ENCODE measurements around the gene ATOH8.

Gene ATOH8

GRCh38 chr2:85797921-85798320, 44.1 kb downstream of the ATOH8 start:
- Histone ChIP-seq H3K4me3 (IDR thresholded peaks at IDR 0.05; ENCODE audit: insufficient read depth, low read depth, low read length) (no peak overlapping the region), H4K20me1 (ENCODE audit: insufficient read depth) (no peaks in the 10 kb centered on the region), H2AFZ (ENCODE audit: low read depth) (no peak overlapping the region), H3K79me2 (ENCODE audit: insufficient read depth, low read depth) (no peaks in the 10 kb centered on the region), H3K27ac (no peak overlapping the region), H3K36me3 (ENCODE audit: insufficient read depth) (no peaks in the 10 kb centered on the region), H3K4me2 (no peak overlapping the region), H3K27me3 (ENCODE audit: insufficient read depth, low read depth) (no peaks in the 10 kb centered on the region; the same call in 1 of the 2 replicates), H3K9ac (no peak overlapping the region), H3K4me1 (ENCODE audit: low read depth, poor library complexity, severe bottlenecking) (peaks cover 15% of the 10 kb centered on the region)
- TF ChIP-seq CTCF (conservative IDR thresholded peaks at IDR 0.05; ENCODE audit: low read depth, low read length), result peak; percentile 24; the same call in 1 of the 2 replicates

GRCh38 chr2:85799215-85799956, 45.6 kb downstream of the ATOH8 start:
- H3K4me1 ChIP-seq (ENCODE audit: low read depth, poor library complexity, severe bottlenecking), result peaks cover 17% of the 10 kb centered on the region
- H4K20me1 ChIP-seq (ENCODE audit: insufficient read depth), result no peaks in the 10 kb centered on the region
- H3K4me2 ChIP-seq, result no peak overlapping the region
- no peak overlapping the region for H3K4me3 ChIP-seq (IDR thresholded peaks at IDR 0.05; ENCODE audit: insufficient read depth, low read depth, low read length)
- no peak overlapping the region for H2AFZ ChIP-seq (ENCODE audit: low read depth)
- TF ChIP-seq CTCF (conservative IDR thresholded peaks at IDR 0.05; ENCODE audit: low read depth, low read length), result no peak
- no peak overlapping the region for H3K27ac ChIP-seq
- no peaks in the 10 kb centered on the region for H3K36me3 ChIP-seq (ENCODE audit: insufficient read depth)
- no peaks in the 10 kb centered on the region; the same call in 1 of the 2 replicates for H3K27me3 ChIP-seq (ENCODE audit: insufficient read depth, low read depth)
- H3K79me2 ChIP-seq (ENCODE audit: insufficient read depth, low read depth), result no peaks in the 10 kb centered on the region
- H3K9ac ChIP-seq, result no peak overlapping the region

GRCh38 chr2:85800586-85800985, 46.8 kb downstream of the ATOH8 start:
- no peak overlapping the region for H3K9ac ChIP-seq
- no peaks in the 10 kb centered on the region for H3K36me3 ChIP-seq (ENCODE audit: insufficient read depth)
- H3K27me3 ChIP-seq (ENCODE audit: insufficient read depth, low read depth), result no peaks in the 10 kb centered on the region; the same call in 1 of the 2 replicates
- H4K20me1 ChIP-seq (ENCODE audit: insufficient read depth), result no peaks in the 10 kb centered on the region
- no peak overlapping the region for H3K4me2 ChIP-seq
- TF ChIP-seq CTCF (conservative IDR thresholded peaks at IDR 0.05; ENCODE audit: low read depth, low read length), result no peak
- H2AFZ ChIP-seq (ENCODE audit: low read depth), result no peak overlapping the region
- H3K27ac ChIP-seq, result no peak overlapping the region
- no peak overlapping the region for H3K4me3 ChIP-seq (IDR thresholded peaks at IDR 0.05; ENCODE audit: insufficient read depth, low read depth, low read length)
- H3K79me2 ChIP-seq (ENCODE audit: insufficient read depth, low read depth), result no peaks in the 10 kb centered on the region
- peaks cover 20% of the 10 kb centered on the region for H3K4me1 ChIP-seq (ENCODE audit: low read depth, poor library complexity, severe bottlenecking)

GRCh38 chr2:85801871-85802270, 48.1 kb downstream of the ATOH8 start:
- Histone ChIP-seq H3K9ac (no peak overlapping the region), H3K4me3 (IDR thresholded peaks at IDR 0.05; ENCODE audit: insufficient read depth, low read depth, low read length) (no peak overlapping the region), H4K20me1 (ENCODE audit: insufficient read depth) (no peaks in the 10 kb centered on the region), H3K4me2 (no peak overlapping the region), H3K79me2 (ENCODE audit: insufficient read depth, low read depth) (no peaks in the 10 kb centered on the region), H2AFZ (ENCODE audit: low read depth) (no peak overlapping the region), H3K36me3 (ENCODE audit: insufficient read depth) (no peaks in the 10 kb centered on the region), H3K4me1 (ENCODE audit: low read depth, poor library complexity, severe bottlenecking) (peaks cover 20% of the 10 kb centered on the region), H3K27ac (no peak overlapping the region), H3K27me3 (ENCODE audit: insufficient read depth, low read depth) (no peaks in the 10 kb centered on the region; the same call in 1 of the 2 replicates)
- no peak for TF ChIP-seq CTCF (conservative IDR thresholded peaks at IDR 0.05; ENCODE audit: low read depth, low read length)

All from KMS-11 (cell line).